HepG2 (cell line): ENCODE results near the gene AGT. TPM values are rescaled to one million over a fixed set of nuclear protein-coding genes. Genes with fewer than 3 reads are reported as not detected.
A peak's percentile ranks its signal among the peaks of the same experiment; 100 is the strongest.

ENCODE experiments used
- MXI1 ChIP-seq: IDR thresholded peaks from 3 replicates; pipeline ENCODE4 v1.6.1; 2012; ENCODE audit warnings: low read depth, low read length, inconsistent platforms, borderline replicate concordance
- POLR2A ChIP-seq, 2 experiments: IDR thresholded peaks; 2 replicates each; pipeline ENCODE4 v1.6.1; 2011; ENCODE audit warnings: low read depth in 2 of 2, low read length in 2 of 2, mild to moderate bottlenecking in 1 of 2, moderate library complexity in 1 of 2; ENCODE audit not compliant: insufficient read depth in 1 of 2
- SSRP1 ChIP-seq: IDR thresholded peaks from 2 replicates; pipeline ENCODE4 v1.6.1; 2016; ENCODE audit warnings: control low read depth
- ZBTB33 ChIP-seq: sonication (generic); formaldehyde crosslinking; IDR thresholded peaks from 2 replicates; pipeline ENCODE4 v1.4.0; 2020; ENCODE audit warnings: missing genetic modification reagents
- ZKSCAN5 ChIP-seq: sonication (generic); formaldehyde crosslinking; IDR thresholded peaks from 2 replicates; pipeline ENCODE4 v1.5.1; 2020; ENCODE audit warnings: mild to moderate bottlenecking, missing genetic modification reagents
- ZNF318 ChIP-seq: sonication (generic); formaldehyde crosslinking; IDR thresholded peaks from 2 replicates; pipeline ENCODE4 v1.4.0; 2020; ENCODE audit warnings: mild to moderate bottlenecking, missing genetic modification reagents
- ZNF33B ChIP-seq: sonication (generic); formaldehyde crosslinking; IDR thresholded peaks from 2 replicates; pipeline ENCODE4 v1.5.1; 2020; ENCODE audit warnings: mild to moderate bottlenecking, missing genetic modification reagents
- ZNF430 ChIP-seq: sonication (generic); formaldehyde crosslinking; IDR thresholded peaks from 2 replicates; pipeline ENCODE4 v1.9.0; 2021; ENCODE audit warnings: mild to moderate bottlenecking, missing genetic modification reagents
- ZNF501 ChIP-seq: sonication (generic); formaldehyde crosslinking; IDR thresholded peaks from 2 replicates; pipeline ENCODE4 v1.5.1; 2020; ENCODE audit warnings: mild to moderate bottlenecking, moderate library complexity, missing genetic modification reagents
- ZNF724P ChIP-seq: sonication (generic); formaldehyde crosslinking; IDR thresholded peaks from 2 replicates; pipeline ENCODE4 v1.8.0; 2022; ENCODE audit warnings: missing genetic modification reagents, borderline replicate concordance
- ZNF740 ChIP-seq: sonication (generic); formaldehyde crosslinking; IDR thresholded peaks from 2 replicates; pipeline ENCODE4 v1.4.0; 2020; ENCODE audit warnings: missing genetic modification reagents
- polyA plus RNA-seq, 8 experiments: library from polyadenylated mRNA; depleted of rRNA in 3 of 8; stranded (reverse) in 7 of 8; unstranded in 1 of 8; fragments of >200 nt; fragmentation: Illumina TruSeq in 4 of 8; extraction: Trizol in 4 of 8; gene quantifications; 2 replicates each; pipeline versions ENCODE4 v1.2.1 to v1.2.3, GENCODE V29; 2011 to 2016; ENCODE audit warnings: low read depth in 4 of 8, missing spikeins in 1 of 8, mixed read lengths in 1 of 8; ENCODE audit not compliant: insufficient read depth in 1 of 8
- total RNA-seq, 5 experiments: library from RNA; depleted of rRNA; stranded (reverse); fragments of >200 nt; fragmentation: Illumina TruSeq; extraction: Trizol; gene quantifications; 2 replicates each; pipeline ENCODE4 v1.2.3, GENCODE V29; 2016; ENCODE audit warnings: low read depth in 1 of 5
- TF ChIP-seq, protein P1 (sequence below): sonication (generic); formaldehyde crosslinking; IDR thresholded peaks from 2 replicates; pipeline ENCODE4 v1.4.0; 2020; ENCODE audit warnings: mild to moderate bottlenecking, missing genetic modification reagents

AGT gene
- total and polyA plus RNA-seq, 2 of the 13 experiments (the other 11 are each of a cell fraction or from before 2014, with no cell fraction given) = 892 to 2,071 TPM

GRCh38 chr1:230707732-230708630, 5.9 kb downstream of the AGT start (continued):
- 0 out of 2 replicates have a peak, but pooled peaks have one; percentile 33 for TF ChIP-seq ZNF318 (CRISPR knock-in tag)
- TF ChIP-seq ZNF33B (CRISPR knock-in tag) = 0 out of 2 replicates have a peak, but pooled peaks have one; percentile 11
- TF ChIP-seq POLR2A (IDR thresholded peaks at IDR 0.05; ENCODE audit: insufficient read depth in 1 of 2, low read depth in 2 of 2, low read length in 2 of 2) = 0 out of 4 replicates have a peak, but pooled peaks of 1 of the 2 experiments have one; percentile 11
- 0 out of 2 replicates have a peak, but pooled peaks have one; percentile 8 for TF ChIP-seq ZKSCAN5 (CRISPR knock-in tag)
- TF ChIP-seq SSRP1 = peak; percentile 4; the same call in 1 of the 2 replicates
- peak; percentile 44; the same call in 1 of the 2 replicates for TF ChIP-seq ZBTB33 (CRISPR knock-in tag)
- TF ChIP-seq, protein P1, sequence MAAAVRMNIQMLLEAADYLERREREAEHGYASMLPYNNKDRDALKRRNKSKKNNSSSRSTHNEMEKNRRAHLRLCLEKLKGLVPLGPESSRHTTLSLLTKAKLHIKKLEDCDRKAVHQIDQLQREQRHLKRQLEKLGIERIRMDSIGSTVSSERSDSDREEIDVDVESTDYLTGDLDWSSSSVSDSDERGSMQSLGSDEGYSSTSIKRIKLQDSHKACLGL (CRISPR knock-in tag) = peak; percentile 11; the same call in 1 of the 2 replicates
- TF ChIP-seq ZNF501 (CRISPR knock-in tag) = 0 out of 2 replicates have a peak, but pooled peaks have one; percentile 15
- 0 out of 2 replicates have a peak, but pooled peaks have one; percentile 26 for TF ChIP-seq ZNF740 (CRISPR knock-in tag)
- TF ChIP-seq ZNF430 (CRISPR knock-in tag) = no peak
- peak; percentile 29; the same call in 1 of the 2 replicates for TF ChIP-seq ZNF724P (CRISPR knock-in tag)
- TF ChIP-seq MXI1 = no peak
